ENCODE measurements around the gene RXRG.

RXRG gene

DNA sequence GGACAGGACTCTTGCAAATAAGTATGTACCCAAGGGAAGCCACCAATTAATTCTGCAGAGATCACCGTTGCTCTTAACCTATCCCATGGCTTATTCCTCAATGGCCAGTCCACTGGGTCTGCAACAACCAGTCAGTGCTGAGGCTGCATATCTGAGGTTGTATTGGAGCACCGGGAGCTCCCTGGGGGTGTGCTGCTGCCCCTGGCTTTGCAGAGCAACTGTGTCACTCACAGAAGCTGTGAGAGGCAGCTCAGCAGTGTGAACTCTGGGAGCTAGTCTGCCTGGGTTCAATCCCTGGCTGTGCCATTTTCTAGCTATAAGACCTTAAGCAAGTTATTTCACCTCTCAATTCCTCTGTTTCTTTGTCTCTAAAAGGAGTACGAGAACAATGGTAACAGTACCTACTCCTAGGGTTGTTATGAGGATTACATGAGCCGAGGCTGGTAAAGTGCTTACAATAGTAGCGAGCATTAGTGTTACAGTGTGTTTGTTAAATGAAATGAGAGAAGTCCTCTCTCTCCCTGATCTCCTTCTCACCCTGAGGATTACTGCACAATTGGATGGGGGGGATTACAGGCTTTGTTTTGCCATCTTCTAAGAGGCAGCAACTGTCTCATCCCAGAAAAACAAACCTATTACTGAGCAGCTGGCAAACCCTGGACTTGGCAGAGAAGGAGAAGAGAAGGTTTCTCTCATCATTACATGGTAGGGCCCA, 3.6 kb downstream of the RXRG start:
- TF ChIP-seq EZH2phosphoT487 (IDR thresholded peaks at IDR 0.05; ENCODE audit: low read length) (no peak), EZH2 (optimal IDR thresholded peaks at IDR 0.05; ENCODE audit: low read depth, low read length) (no peak)
- TF ChIP-seq, protein P1, sequence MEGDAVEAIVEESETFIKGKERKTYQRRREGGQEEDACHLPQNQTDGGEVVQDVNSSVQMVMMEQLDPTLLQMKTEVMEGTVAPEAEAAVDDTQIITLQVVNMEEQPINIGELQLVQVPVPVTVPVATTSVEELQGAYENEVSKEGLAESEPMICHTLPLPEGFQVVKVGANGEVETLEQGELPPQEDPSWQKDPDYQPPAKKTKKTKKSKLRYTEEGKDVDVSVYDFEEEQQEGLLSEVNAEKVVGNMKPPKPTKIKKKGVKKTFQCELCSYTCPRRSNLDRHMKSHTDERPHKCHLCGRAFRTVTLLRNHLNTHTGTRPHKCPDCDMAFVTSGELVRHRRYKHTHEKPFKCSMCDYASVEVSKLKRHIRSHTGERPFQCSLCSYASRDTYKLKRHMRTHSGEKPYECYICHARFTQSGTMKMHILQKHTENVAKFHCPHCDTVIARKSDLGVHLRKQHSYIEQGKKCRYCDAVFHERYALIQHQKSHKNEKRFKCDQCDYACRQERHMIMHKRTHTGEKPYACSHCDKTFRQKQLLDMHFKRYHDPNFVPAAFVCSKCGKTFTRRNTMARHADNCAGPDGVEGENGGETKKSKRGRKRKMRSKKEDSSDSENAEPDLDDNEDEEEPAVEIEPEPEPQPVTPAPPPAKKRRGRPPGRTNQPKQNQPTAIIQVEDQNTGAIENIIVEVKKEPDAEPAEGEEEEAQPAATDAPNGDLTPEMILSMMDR (IDR thresholded peaks at IDR 0.05; ENCODE audit: low read length), result no peak
- H3K9me2 ChIP-seq (replicated peaks; ENCODE audit: insufficient read depth, low read length), result no peaks in the 10 kb centered on the region
- no peaks in the 10 kb centered on the region for H3K9me3 ChIP-seq (replicated peaks; ENCODE audit: insufficient read depth, low read length)
- H4K20me1 ChIP-seq (ENCODE audit: insufficient read depth, low read length), result no peaks in the 10 kb centered on the region
- no peak overlapping the region for H3K9ac ChIP-seq (ENCODE audit: low read length)
- no peaks in the 10 kb centered on the region for H3K36me3 ChIP-seq (replicated peaks; ENCODE audit: insufficient read depth, low read length)
- H3F3A ChIP-seq (ENCODE audit: insufficient read depth, low read length), result no peaks in the 10 kb centered on the region
- H3K79me2 ChIP-seq (ENCODE audit: low read length), result no peaks in the 10 kb centered on the region
- no peak for DNase-seq
- H3K4me1 ChIP-seq (ENCODE audit: low read length), result no peaks in the 10 kb centered on the region
- no peak overlapping the region for H3K4me2 ChIP-seq (ENCODE audit: low read depth, low read length)
- H3K4me3 ChIP-seq (ENCODE audit: low read length), result no peak overlapping the region
- H3K27ac ChIP-seq (ENCODE audit: low read length), result no peak overlapping the region
- H2AFZ ChIP-seq (ENCODE audit: low read length), result no peak overlapping the region
- H3K27me3 ChIP-seq (replicated peaks; ENCODE audit: insufficient read depth, low read length), result no peaks in the 10 kb centered on the region

DNA sequence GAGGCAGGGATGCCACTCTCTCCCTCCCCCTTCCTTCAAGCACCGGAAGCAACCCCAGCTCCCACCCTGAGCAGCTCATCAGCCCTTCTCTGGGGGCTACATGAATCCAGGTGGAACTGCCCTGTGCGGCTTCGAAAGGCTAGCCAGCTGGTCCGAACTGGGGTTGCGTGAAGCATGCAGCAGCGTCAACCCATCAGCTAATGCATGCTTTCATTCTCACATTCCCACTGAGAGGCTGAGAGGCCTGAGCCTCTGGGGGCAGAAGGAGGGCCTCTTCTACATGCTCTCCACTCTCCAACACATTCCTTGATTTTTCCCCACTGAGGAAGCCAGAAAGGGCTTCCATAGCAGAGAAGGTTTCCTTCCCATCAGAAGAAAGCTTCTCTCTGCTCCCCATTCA, 5.6 kb downstream of the RXRG start:
- Histone ChIP-seq H3F3A (ENCODE audit: insufficient read depth, low read length) (no peaks in the 10 kb centered on the region), H3K4me3 (ENCODE audit: low read length) (no peak overlapping the region), H2AFZ (ENCODE audit: low read length) (no peak overlapping the region), H3K27me3 (replicated peaks; ENCODE audit: insufficient read depth, low read length) (no peaks in the 10 kb centered on the region), H3K4me1 (ENCODE audit: low read length) (no peaks in the 10 kb centered on the region), H3K79me2 (ENCODE audit: low read length) (no peaks in the 10 kb centered on the region), H3K27ac (ENCODE audit: low read length) (no peak overlapping the region), H4K20me1 (ENCODE audit: insufficient read depth, low read length) (no peaks in the 10 kb centered on the region), H3K9me3 (replicated peaks; ENCODE audit: insufficient read depth, low read length) (no peaks in the 10 kb centered on the region), H3K36me3 (replicated peaks; ENCODE audit: insufficient read depth, low read length) (no peaks in the 10 kb centered on the region), H3K4me2 (ENCODE audit: low read depth, low read length) (no peak overlapping the region), H3K9me2 (replicated peaks; ENCODE audit: insufficient read depth, low read length) (no peaks in the 10 kb centered on the region), H3K9ac (ENCODE audit: low read length) (no peak overlapping the region)
- no peak for DNase-seq
- TF ChIP-seq, protein P1 (IDR thresholded peaks at IDR 0.05; ENCODE audit: low read length), result no peak
- TF ChIP-seq EZH2phosphoT487 (IDR thresholded peaks at IDR 0.05; ENCODE audit: low read length) (no peak), EZH2 (optimal IDR thresholded peaks at IDR 0.05; ENCODE audit: low read depth, low read length) (no peak)

DNA sequence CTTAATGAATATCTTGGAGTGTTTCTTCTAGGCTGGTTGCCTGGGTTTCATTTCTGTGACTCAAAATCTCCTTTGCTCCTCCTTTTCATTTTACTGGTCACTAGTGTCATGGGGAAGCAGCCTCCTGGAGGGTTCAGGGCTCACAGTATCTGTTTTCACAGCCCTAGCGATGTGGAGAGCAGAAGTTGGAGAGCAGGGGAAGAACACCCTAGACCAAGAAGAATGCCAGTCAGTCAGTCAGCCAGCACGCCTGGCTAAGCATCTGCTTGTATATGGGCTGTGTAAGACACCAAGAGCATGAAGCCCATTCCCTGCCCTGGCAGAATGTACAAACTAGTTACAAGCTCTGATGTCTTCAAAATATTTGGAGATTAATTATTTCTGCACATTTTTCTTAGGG, 7.9 kb downstream of the RXRG start:
- Histone ChIP-seq H4K20me1 (ENCODE audit: insufficient read depth, low read length) (no peaks in the 10 kb centered on the region), H3K79me2 (ENCODE audit: low read length) (no peaks in the 10 kb centered on the region), H3K27me3 (replicated peaks; ENCODE audit: insufficient read depth, low read length) (no peaks in the 10 kb centered on the region), H3K27ac (ENCODE audit: low read length) (no peak overlapping the region), H3K9me3 (replicated peaks; ENCODE audit: insufficient read depth, low read length) (no peaks in the 10 kb centered on the region), H3K9me2 (replicated peaks; ENCODE audit: insufficient read depth, low read length) (no peaks in the 10 kb centered on the region), H3K36me3 (replicated peaks; ENCODE audit: insufficient read depth, low read length) (no peaks in the 10 kb centered on the region), H3K4me1 (ENCODE audit: low read length) (no peaks in the 10 kb centered on the region), H3K4me3 (ENCODE audit: low read length) (no peak overlapping the region), H3F3A (ENCODE audit: insufficient read depth, low read length) (no peaks in the 10 kb centered on the region), H2AFZ (ENCODE audit: low read length) (no peak overlapping the region), H3K4me2 (ENCODE audit: low read depth, low read length) (no peak overlapping the region), H3K9ac (ENCODE audit: low read length) (no peak overlapping the region)
- TF ChIP-seq EZH2phosphoT487 (IDR thresholded peaks at IDR 0.05; ENCODE audit: low read length), result no peak
- TF ChIP-seq, protein P1 (IDR thresholded peaks at IDR 0.05; ENCODE audit: low read length), result no peak
- no peak for TF ChIP-seq EZH2 (optimal IDR thresholded peaks at IDR 0.05; ENCODE audit: low read depth, low read length)
- no peak for DNase-seq
